Stimulated activated CD4-positive, alpha-beta T cell treated with anti-CD3 and anti-CD28 coated beads, Interleukin-15, amount 100 ng/mL, for 48 hours (primary cell): ENCODE data around the gene RTN4.

Experiments
- DNase-seq, 2 donors: peaks; one replicate each; pipeline ENCODE4 v3.0.0-alpha.2; 2020; ENCODE audit warnings: low read depth in 2 of 2

The RTN4 gene

GRCh38 chr2:54968561-54969218 is 81.6 kb downstream of the RTN4 start:
- DNase-seq: no peak

- no peak for DNase-seq
These were observed 82.4 kb downstream of the RTN4 start for GRCh38 chr2:54967759-54968365.

- DNase-seq: no peak
These were observed 83.0 kb downstream of the RTN4 start for GRCh38 chr2:54967269-54967668.

- no peak for DNase-seq
These were observed 83.4 kb downstream of the RTN4 start for GRCh38 chr2:54966837-54967236.

GRCh38 chr2:54966165-54966832 is 84.0 kb downstream of the RTN4 start:
- DNase-seq: no peak

- DNase-seq: no peak
These were observed 84.8 kb downstream of the RTN4 start for GRCh38 chr2:54965425-54965824.

GRCh38 chr2:54964816-54965215 is 85.4 kb downstream of the RTN4 start:
- no peak for DNase-seq

- no peak for DNase-seq
These were observed 86.0 kb downstream of the RTN4 start for GRCh38 chr2:54964271-54964670.

- DNase-seq: no peak
These were observed 86.8 kb downstream of the RTN4 start for GRCh38 chr2:54963476-54963875.

- no peak for DNase-seq
These were observed 87.3 kb downstream of the RTN4 start for GRCh38 chr2:54962935-54963440.

- DNase-seq: no peak
These were observed 87.7 kb downstream of the RTN4 start for GRCh38 chr2:54962511-54962910.

GRCh38 chr2:54960164-54960563 is 90.1 kb downstream of the RTN4 start:
- no peak for DNase-seq

GRCh38 chr2:54958717-54959371 is 91.4 kb downstream of the RTN4 start:
- no peak for DNase-seq

- no peak for DNase-seq
These were observed 92.8 kb downstream of the RTN4 start for GRCh38 chr2:54957321-54957999.

- no peak for DNase-seq
These were observed 94.1 kb downstream of the RTN4 start for GRCh38 chr2:54956111-54956627.

- DNase-seq: no peak
These were observed 94.7 kb downstream of the RTN4 start for GRCh38 chr2:54955358-54956110.

- DNase-seq: no peak
These were observed 95.4 kb downstream of the RTN4 start for GRCh38 chr2:54954705-54955357.

- DNase-seq: no peak
These were observed 96.1 kb downstream of the RTN4 start for GRCh38 chr2:54954158-54954557.

- no peak for DNase-seq
These were observed 97.2 kb downstream of the RTN4 start for GRCh38 chr2:54952978-54953456.

GRCh38 chr2:54952425-54952824 is 97.8 kb downstream of the RTN4 start:
- no peak for DNase-seq
